Calu3 (cell line): ENCODE data around the gene TMEM198. TPM values are rescaled to one million over a fixed set of nuclear protein-coding genes. Genes with fewer than 3 reads are reported as not detected.

Experiments
- BruUV-seq: library from RNA; stranded (reverse); fragments of 400-500 nt; replicated peaks from 2 replicates; lab custom pipeline; 2021; lab: Mats Ljungman, UMichigan
- CTCF ChIA-PET: fragments of 300-600 bp; sonication (Branson Sonifier 250); formaldehyde crosslinking; loops from one replicate; lab custom pipeline; 2022; ENCODE audit warnings: antibody characterized with exemption; lab: Charles Lee
- DNase-seq: peaks from one replicate; pipeline ENCODE4 v3.0.0; 2022
- H3K27ac Mint-ChIP-seq: one replicate; pipeline ENCODE4 v1.8.0; 2022; ENCODE audit warnings: mixed read lengths; ENCODE audit not compliant: unreplicated experiment
- H3K27me3 Mint-ChIP-seq: one replicate; pipeline ENCODE4 v1.8.0; 2022; ENCODE audit warnings: mixed read lengths; ENCODE audit not compliant: unreplicated experiment
- H3K36me3 Mint-ChIP-seq: one replicate; pipeline ENCODE4 v1.8.0; 2022; ENCODE audit warnings: mild to moderate bottlenecking, moderate library complexity, mixed read lengths; ENCODE audit not compliant: insufficient read depth, unreplicated experiment
- H3K4me1 Mint-ChIP-seq: one replicate; pipeline ENCODE4 v1.8.0; 2022; ENCODE audit warnings: mild to moderate bottlenecking, low read depth, mixed read lengths; ENCODE audit not compliant: unreplicated experiment
- H3K4me3 Mint-ChIP-seq: one replicate; pipeline ENCODE4 v1.8.0; 2022; ENCODE audit warnings: mild to moderate bottlenecking, low read depth, moderate library complexity, mixed read lengths; ENCODE audit not compliant: unreplicated experiment
- H3K9me3 Mint-ChIP-seq: one replicate; pipeline ENCODE4 v1.8.0; 2022; ENCODE audit warnings: low read depth, mixed read lengths; ENCODE audit not compliant: unreplicated experiment
- intact Hi-C: fragments of 100-400 bp; cut with micrococcal nuclease; formaldehyde crosslinking; loops from one replicate; pipeline ENCODE4 v1.10.0; 2022; ENCODE audit not compliant: unreplicated experiment
- total RNA-seq: library from RNA; stranded (reverse); gene quantifications from 2 replicates; pipeline ENCODE4 v1.2.3, GENCODE V29; 2022
- TF ChIP-seq, protein P1 (sequence below): fragments of 200-600 bp; IDR thresholded peaks from one replicate; pipeline ENCODE4 v1.8.0; 2022; ENCODE audit warnings: antibody characterized with exemption; ENCODE audit not compliant: unreplicated experiment

TMEM198 gene
- total RNA-seq, 1 experiment from 2014 or later, result 5.9 TPM

DNA sequence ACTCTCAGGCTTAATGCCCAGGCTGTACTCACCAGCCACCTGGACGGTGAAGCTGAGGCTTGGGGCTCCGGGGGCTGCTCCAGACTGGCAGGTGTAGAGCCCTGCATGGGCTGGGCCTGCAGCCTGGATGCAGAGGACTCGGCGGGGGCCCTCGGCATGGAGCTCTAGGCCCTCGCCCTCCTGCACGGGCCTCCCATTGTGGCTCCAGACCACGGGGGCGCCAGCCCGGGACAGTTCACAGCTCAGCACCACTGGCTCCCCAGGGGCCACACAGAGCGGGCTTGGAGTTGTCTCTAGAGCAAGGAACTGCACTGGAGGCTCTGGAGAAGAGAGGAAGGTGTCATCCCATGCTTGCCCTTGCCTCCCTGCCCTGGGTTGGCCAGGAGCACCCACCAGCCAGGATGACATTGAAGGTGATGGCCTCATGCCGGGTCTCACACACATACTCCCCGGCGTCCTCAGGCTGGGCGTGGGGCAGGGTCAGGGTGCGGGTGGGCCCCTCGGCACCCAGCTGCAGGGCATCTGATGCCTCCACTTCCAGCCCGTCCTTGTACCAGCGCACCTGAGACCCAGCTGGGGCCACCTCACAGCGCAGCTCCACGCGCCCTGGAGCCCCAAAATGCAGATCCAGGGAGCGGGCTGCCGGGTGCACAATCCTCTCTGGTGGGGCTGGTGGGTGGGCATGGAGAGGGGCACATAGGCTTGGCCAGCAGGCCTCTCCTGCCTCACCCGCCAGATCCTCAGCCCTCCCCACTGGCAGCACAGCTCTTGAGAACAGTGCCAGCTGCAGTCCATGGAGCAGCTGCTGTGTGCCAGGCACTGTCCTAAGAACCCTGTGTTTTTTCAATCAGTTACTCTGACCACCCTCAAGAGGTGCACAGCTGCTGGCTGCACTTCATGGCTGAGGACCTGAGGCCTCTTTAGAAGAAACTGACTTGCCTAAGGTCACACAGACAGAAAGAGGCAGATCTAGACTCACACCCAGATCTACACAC, 14.3 kb downstream of the TMEM198 start:
- H3K4me3 Mint-ChIP-seq, result no peak overlapping the region
- TF ChIP-seq, protein P1, sequence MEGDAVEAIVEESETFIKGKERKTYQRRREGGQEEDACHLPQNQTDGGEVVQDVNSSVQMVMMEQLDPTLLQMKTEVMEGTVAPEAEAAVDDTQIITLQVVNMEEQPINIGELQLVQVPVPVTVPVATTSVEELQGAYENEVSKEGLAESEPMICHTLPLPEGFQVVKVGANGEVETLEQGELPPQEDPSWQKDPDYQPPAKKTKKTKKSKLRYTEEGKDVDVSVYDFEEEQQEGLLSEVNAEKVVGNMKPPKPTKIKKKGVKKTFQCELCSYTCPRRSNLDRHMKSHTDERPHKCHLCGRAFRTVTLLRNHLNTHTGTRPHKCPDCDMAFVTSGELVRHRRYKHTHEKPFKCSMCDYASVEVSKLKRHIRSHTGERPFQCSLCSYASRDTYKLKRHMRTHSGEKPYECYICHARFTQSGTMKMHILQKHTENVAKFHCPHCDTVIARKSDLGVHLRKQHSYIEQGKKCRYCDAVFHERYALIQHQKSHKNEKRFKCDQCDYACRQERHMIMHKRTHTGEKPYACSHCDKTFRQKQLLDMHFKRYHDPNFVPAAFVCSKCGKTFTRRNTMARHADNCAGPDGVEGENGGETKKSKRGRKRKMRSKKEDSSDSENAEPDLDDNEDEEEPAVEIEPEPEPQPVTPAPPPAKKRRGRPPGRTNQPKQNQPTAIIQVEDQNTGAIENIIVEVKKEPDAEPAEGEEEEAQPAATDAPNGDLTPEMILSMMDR, result no peak
- DNase-seq, result no peak
- H3K36me3 Mint-ChIP-seq, result peaks cover 12% of the 10 kb centered on the region
- no peaks in the 10 kb centered on the region for H3K27me3 Mint-ChIP-seq
- no peaks in the 10 kb centered on the region for H3K4me1 Mint-ChIP-seq
- intact Hi-C loops, result no loop called here
- BruUV-seq, result no TSS peak
- CTCF ChIA-PET, result no interaction called here
- H3K27ac Mint-ChIP-seq, result no peak overlapping the region
- no peaks in the 10 kb centered on the region for H3K9me3 Mint-ChIP-seq

DNA sequence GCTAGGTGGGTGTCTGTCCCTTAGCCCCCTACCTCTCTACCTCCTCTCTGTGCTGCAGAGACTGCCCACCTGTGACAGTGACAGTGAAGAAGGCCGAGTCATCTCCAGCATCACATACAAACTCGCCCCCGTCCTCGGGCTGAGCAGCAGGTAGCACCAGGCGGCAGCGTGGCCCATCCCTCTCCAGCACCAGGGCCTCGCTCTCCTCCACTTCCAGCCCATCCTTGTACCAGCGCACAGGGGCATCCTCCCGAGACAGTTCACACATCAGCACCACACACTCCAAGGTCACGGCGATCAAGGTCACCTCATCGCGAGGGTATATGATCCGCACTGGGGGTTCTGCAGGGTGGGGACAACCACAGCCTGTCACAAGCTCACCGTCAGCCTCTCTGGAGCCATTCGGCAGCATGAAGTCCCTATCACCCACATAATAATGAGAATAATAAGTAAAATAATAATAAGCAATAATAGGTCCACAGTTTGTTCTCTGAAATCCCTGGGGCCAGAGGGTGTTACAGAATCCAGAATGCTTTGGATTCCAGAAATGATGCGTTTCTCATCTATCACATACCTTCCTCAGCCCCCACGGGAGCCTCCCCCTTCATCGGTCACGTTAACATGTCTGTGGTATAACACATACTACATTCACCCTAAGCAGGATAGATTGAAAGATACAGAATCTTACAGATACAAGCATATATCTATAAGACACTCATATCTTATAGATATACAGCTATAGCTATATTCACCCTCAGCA, 15.5 kb downstream of the TMEM198 start:
- no TSS peak for BruUV-seq
- CTCF ChIA-PET, result interaction anchor here (0.6 to 1.6 kb wide), 5 partner anchors 12 to 112 kb away, joined by 3 to 8 read pairs (median 4); partner anchors contain the start of genes CHPF, OBSL1 and TMEM198
- peaks cover 13% of the 10 kb centered on the region for H3K36me3 Mint-ChIP-seq

DNA sequence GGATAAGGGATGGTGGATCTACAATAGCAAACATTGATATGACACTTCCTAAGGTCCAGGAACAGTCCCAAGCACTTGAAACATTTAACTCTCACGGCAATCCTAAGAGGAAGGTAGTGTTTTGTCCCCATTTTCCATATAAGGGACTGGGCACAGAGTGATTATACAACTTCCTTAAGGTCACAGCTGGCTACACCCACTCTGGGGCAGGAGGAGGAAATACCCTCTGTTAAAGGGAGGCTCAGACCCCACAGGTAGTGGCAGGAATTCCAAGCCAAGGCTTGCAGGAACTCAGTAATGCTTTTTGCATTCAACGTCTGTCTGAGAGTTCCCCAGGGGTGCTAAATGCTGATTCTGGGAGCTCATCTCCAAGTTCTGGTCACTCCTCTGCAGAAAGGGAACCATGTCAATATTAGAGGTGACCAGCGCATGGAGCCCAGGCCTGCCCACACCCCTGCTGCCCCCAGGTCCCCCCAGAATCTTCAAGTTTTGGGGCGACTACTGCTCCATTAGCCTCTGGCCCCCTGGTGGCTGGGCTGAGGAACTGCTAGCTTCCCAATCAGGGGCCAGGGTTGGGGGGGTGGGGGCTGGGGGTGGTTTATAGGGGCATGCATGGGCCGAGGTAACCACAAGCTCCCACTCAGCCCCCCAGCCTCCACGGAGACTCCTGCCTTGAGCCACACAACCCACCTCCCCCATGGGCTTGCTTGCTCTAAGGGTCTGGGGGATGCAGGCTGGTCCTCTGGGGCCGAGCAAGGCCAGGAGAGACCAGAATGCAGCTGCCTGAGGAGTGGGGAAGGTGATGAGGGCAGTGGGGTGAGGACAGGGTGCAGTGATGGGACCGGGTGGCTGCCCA, 16.4 kb downstream of the TMEM198 start:
- CTCF ChIA-PET, result interaction anchor here (0.6 to 1.7 kb wide), 9 partner anchors 9 to 129 kb away, joined by 3 to 8 read pairs (median 4); partner anchors contain the start of genes CHPF, OBSL1 and TMEM198
- Mint-ChIP-seq H3K27ac (no peak overlapping the region), H3K36me3 (peaks cover 14% of the 10 kb centered on the region)

More for the DNA sequence above, 15.5 kb downstream of the TMEM198 start:
- no peak overlapping the region for H3K27ac Mint-ChIP-seq
- intact Hi-C loops, result no loop called here
- no peak for DNase-seq
- H3K4me3 Mint-ChIP-seq, result no peak overlapping the region
- TF ChIP-seq, protein P1, result no peak
- H3K27me3 Mint-ChIP-seq, result no peaks in the 10 kb centered on the region
- H3K4me1 Mint-ChIP-seq, result no peaks in the 10 kb centered on the region
- H3K9me3 Mint-ChIP-seq, result no peaks in the 10 kb centered on the region

More for the DNA sequence above, 16.4 kb downstream of the TMEM198 start:
- intact Hi-C loops, result no loop called here
- TF ChIP-seq, protein P1, result peak; percentile 96
- no TSS peak for BruUV-seq
- no peaks in the 10 kb centered on the region for H3K4me1 Mint-ChIP-seq
- peak; percentile 30 for DNase-seq
- no peaks in the 10 kb centered on the region for H3K9me3 Mint-ChIP-seq
- no peaks in the 10 kb centered on the region for H3K27me3 Mint-ChIP-seq
- no peak overlapping the region for H3K4me3 Mint-ChIP-seq
